HepG2 (cell line): Measurements from ENCODE around the gene KISS1R. TPM values are rescaled to one million over a fixed set of nuclear protein-coding genes. Genes with fewer than 3 reads are reported as not detected.

ENCODE experiments used
- CENPX ChIP-seq: sonication (generic); formaldehyde crosslinking; IDR thresholded peaks from 2 replicates; pipeline ENCODE4 v1.9.0; 2021; ENCODE audit warnings: mild to moderate bottlenecking, missing genetic modification reagents, moderate library complexity
- FOXA3 ChIP-seq: IDR thresholded peaks from 2 replicates; pipeline ENCODE4 v1.6.1; 2016; ENCODE audit warnings: missing genetic modification reagents, missing compliant biosample characterization
- KAT2B ChIP-seq: fragments of 150-350 bp; IDR thresholded peaks from 2 replicates; pipeline ENCODE4 v1.6.1; 2014; ENCODE audit warnings: low read depth, low read length, borderline replicate concordance
- MED13 ChIP-seq: sonication (generic); formaldehyde crosslinking; IDR thresholded peaks from 2 replicates; pipeline ENCODE4 v1.5.0; 2020; ENCODE audit warnings: missing genetic modification reagents
- NFRKB ChIP-seq: fragments of 450-650 bp; IDR thresholded peaks from 2 replicates; pipeline ENCODE4 v1.6.1; 2017
- RORA ChIP-seq: sonication (generic); formaldehyde crosslinking; IDR thresholded peaks from 2 replicates; pipeline ENCODE4 v1.5.0; 2020; ENCODE audit warnings: mild to moderate bottlenecking, missing genetic modification reagents, moderate library complexity
- SRSF9 ChIP-seq: fragments of 200-400 bp; formaldehyde crosslinking; IDR thresholded peaks from 2 replicates; pipeline ENCODE4 v1.6.1; 2018; ENCODE audit warnings: borderline replicate concordance, mild to moderate bottlenecking, low read depth, low read length; ENCODE audit not compliant: insufficient read depth, poor library complexity, severe bottlenecking
- ZBTB3 ChIP-seq: sonication (generic); formaldehyde crosslinking; IDR thresholded peaks from 2 replicates; pipeline ENCODE4 v1.4.0; 2020; ENCODE audit warnings: low read depth, mild to moderate bottlenecking, moderate library complexity, missing genetic modification reagents, borderline replicate concordance
- ZC3H4 ChIP-seq: sonication (generic); formaldehyde crosslinking; IDR thresholded peaks from 2 replicates; pipeline ENCODE4 v1.4.0; 2020; ENCODE audit warnings: missing genetic modification reagents, borderline replicate concordance
- ZNF460 ChIP-seq: sonication (generic); formaldehyde crosslinking; IDR thresholded peaks from 2 replicates; pipeline ENCODE4 v1.5.1; 2020; ENCODE audit warnings: missing genetic modification reagents, mild to moderate bottlenecking, borderline replicate concordance
- polyA plus RNA-seq, 8 experiments: library from polyadenylated mRNA; depleted of rRNA in 3 of 8; stranded (reverse) in 7 of 8; unstranded in 1 of 8; fragments of >200 nt; fragmentation: Illumina TruSeq in 4 of 8; extraction: Trizol in 4 of 8; gene quantifications; 2 replicates each; pipeline versions ENCODE4 v1.2.1 to v1.2.3, GENCODE V29; 2011 to 2016; ENCODE audit warnings: low read depth in 4 of 8, missing spikeins in 1 of 8, mixed read lengths in 1 of 8; ENCODE audit not compliant: insufficient read depth in 1 of 8
- total RNA-seq, 5 experiments: library from RNA; depleted of rRNA; stranded (reverse); fragments of >200 nt; fragmentation: Illumina TruSeq; extraction: Trizol; gene quantifications; 2 replicates each; pipeline ENCODE4 v1.2.3, GENCODE V29; 2016; ENCODE audit warnings: low read depth in 1 of 5
- TF ChIP-seq, protein P1 (sequence below): sonication (generic); formaldehyde crosslinking; IDR thresholded peaks from 2 replicates; pipeline ENCODE4 v1.4.0; 2020; ENCODE audit warnings: missing genetic modification reagents
- TF ChIP-seq, protein P2 (sequence below): sonication (generic); formaldehyde crosslinking; IDR thresholded peaks from 2 replicates; pipeline ENCODE4 v1.5.0; 2020; ENCODE audit warnings: mild to moderate bottlenecking, missing genetic modification reagents
- TF ChIP-seq, protein P3 (sequence below), 2 experiments: sonication (generic) in 1 of 2; formaldehyde crosslinking in 1 of 2; IDR thresholded peaks; 2 replicates each; pipeline versions ENCODE4 v1.4.0 to v1.6.1; 2016 to 2020; ENCODE audit warnings: borderline replicate concordance in 1 of 2, low read depth in 1 of 2, mild to moderate bottlenecking in 1 of 2, missing genetic modification reagents in 1 of 2
- TF ChIP-seq, protein P4 (sequence below): IDR thresholded peaks from 2 replicates; pipeline ENCODE4 v1.6.1; 2016; ENCODE audit warnings: missing genetic modification reagents, missing compliant biosample characterization

The KISS1R gene
- total and polyA plus RNA-seq, 2 of the 13 experiments (the other 11 are each of a cell fraction or from before 2014, with no cell fraction given): 1.1 to 10.2 TPM

DNA sequence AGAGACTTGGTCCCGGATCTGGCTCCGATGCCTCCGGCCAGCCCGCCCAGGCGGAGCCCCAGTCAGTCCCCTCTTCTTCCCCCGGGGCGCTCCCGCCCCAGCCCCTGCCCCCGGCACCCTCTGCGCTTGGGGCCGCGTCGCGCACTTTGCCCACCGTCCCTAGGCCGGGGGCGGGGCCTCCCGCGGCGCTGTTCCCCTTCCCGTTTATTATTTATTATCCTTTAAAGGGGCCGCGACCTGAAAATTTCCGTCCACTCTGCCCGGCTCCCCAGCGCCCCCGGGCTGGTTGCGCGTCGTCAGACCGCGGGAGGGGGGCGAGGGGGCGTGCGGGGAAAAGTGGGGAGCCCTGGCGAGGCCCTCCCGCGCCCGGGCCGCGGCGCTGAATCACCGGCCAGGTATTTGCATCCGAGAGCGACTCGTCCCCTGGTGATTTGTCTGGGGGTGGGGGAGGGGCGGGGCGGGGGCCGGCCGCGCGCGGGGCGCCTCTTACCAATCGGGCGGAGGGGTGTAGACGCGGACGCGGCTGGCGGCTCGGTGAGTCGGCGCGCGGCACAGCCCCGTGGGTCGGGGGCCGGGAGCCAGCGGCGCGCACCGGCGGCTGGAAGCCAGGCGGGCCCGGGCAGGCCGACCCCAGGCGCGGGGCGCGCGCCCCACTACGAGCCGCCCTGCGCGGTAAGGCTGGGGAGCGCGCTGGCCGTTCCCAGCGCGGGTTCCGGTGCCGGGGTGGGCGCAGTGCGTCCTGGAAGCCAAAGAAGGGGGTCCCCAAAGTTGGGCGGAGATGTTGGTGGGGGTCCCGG is 8.6 kb downstream of the KISS1R start, which contains the start of gene ARID3A (continued):
- TF ChIP-seq SRSF9 (no peak), KAT2B (no peak), ZNF460 (no peak), MED13 (CRISPR knock-in tag) (no peak), CENPX (CRISPR knock-in tag) (no peak), ZC3H4 (CRISPR knock-in tag) (no peak), FOXA3 (CRISPR knock-in tag) (peak; percentile 24; the same call in 1 of the 2 replicates), ZBTB3 (CRISPR knock-in tag) (no peak), NFRKB (no peak), RORA (CRISPR knock-in tag) (no peak)
- TF ChIP-seq, protein P1, sequence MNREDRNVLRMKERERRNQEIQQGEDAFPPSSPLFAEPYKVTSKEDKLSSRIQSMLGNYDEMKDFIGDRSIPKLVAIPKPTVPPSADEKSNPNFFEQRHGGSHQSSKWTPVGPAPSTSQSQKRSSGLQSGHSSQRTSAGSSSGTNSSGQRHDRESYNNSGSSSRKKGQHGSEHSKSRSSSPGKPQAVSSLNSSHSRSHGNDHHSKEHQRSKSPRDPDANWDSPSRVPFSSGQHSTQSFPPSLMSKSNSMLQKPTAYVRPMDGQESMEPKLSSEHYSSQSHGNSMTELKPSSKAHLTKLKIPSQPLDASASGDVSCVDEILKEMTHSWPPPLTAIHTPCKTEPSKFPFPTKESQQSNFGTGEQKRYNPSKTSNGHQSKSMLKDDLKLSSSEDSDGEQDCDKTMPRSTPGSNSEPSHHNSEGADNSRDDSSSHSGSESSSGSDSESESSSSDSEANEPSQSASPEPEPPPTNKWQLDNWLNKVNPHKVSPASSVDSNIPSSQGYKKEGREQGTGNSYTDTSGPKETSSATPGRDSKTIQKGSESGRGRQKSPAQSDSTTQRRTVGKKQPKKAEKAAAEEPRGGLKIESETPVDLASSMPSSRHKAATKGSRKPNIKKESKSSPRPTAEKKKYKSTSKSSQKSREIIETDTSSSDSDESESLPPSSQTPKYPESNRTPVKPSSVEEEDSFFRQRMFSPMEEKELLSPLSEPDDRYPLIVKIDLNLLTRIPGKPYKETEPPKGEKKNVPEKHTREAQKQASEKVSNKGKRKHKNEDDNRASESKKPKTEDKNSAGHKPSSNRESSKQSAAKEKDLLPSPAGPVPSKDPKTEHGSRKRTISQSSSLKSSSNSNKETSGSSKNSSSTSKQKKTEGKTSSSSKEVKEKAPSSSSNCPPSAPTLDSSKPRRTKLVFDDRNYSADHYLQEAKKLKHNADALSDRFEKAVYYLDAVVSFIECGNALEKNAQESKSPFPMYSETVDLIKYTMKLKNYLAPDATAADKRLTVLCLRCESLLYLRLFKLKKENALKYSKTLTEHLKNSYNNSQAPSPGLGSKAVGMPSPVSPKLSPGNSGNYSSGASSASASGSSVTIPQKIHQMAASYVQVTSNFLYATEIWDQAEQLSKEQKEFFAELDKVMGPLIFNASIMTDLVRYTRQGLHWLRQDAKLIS: no peak
- TF ChIP-seq, protein P2, sequence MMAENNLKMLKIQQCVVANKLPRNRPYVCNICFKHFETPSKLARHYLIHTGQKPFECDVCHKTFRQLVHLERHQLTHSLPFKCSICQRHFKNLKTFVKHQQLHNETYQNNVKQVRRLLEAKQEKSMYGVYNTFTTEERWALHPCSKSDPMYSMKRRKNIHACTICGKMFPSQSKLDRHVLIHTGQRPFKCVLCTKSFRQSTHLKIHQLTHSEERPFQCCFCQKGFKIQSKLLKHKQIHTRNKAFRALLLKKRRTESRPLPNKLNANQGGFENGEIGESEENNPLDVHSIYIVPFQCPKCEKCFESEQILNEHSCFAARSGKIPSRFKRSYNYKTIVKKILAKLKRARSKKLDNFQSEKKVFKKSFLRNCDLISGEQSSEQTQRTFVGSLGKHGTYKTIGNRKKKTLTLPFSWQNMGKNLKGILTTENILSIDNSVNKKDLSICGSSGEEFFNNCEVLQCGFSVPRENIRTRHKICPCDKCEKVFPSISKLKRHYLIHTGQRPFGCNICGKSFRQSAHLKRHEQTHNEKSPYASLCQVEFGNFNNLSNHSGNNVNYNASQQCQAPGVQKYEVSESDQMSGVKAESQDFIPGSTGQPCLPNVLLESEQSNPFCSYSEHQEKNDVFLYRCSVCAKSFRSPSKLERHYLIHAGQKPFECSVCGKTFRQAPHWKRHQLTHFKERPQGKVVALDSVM (CRISPR knock-in tag): peak; percentile 5; the same call in 1 of the 2 replicates
- TF ChIP-seq, protein P3, sequence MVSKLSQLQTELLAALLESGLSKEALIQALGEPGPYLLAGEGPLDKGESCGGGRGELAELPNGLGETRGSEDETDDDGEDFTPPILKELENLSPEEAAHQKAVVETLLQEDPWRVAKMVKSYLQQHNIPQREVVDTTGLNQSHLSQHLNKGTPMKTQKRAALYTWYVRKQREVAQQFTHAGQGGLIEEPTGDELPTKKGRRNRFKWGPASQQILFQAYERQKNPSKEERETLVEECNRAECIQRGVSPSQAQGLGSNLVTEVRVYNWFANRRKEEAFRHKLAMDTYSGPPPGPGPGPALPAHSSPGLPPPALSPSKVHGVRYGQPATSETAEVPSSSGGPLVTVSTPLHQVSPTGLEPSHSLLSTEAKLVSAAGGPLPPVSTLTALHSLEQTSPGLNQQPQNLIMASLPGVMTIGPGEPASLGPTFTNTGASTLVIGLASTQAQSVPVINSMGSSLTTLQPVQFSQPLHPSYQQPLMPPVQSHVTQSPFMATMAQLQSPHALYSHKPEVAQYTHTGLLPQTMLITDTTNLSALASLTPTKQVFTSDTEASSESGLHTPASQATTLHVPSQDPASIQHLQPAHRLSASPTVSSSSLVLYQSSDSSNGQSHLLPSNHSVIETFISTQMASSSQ (IDR thresholded peaks at IDR 0.05; ENCODE audit: low read depth): no peak
- TF ChIP-seq, protein P3 (CRISPR knock-in tag; IDR thresholded peaks at IDR 0.05; ENCODE audit: borderline replicate concordance): 0 out of 2 replicates have a peak, but pooled peaks have one; percentile 10
- TF ChIP-seq, protein P4, sequence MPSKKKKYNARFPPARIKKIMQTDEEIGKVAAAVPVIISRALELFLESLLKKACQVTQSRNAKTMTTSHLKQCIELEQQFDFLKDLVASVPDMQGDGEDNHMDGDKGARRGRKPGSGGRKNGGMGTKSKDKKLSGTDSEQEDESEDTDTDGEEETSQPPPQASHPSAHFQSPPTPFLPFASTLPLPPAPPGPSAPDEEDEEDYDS (CRISPR knock-in tag): peak; percentile 37; the same call in 1 of the 2 replicates
